Gastroesophageal sphincter (tissue), 4 donors: ENCODE measurements around the gene C16orf92. TPM values are rescaled to one million over a fixed set of nuclear protein-coding genes. Genes with fewer than 3 reads are reported as not detected.

Experiments
- ATAC-seq: fragments of 150-250 bp; one replicate; pipeline ENCODE4 v1.9.1; 2016; ENCODE audit warnings: mild to moderate bottlenecking, moderate library complexity
- H3K27ac ChIP-seq, 4 donors: fragments of 200-600 bp; sonication (generic) in 3 of 4; 1 replicate in 3 of 4; 2 replicates in 1 of 4; pipeline ENCODE4 v1.5.1; 2016 to 2019
- H3K27me3 ChIP-seq: fragments of 200-600 bp; sonication (generic); one replicate; pipeline ENCODE4 v1.5.1; 2019
- H3K36me3 ChIP-seq, 2 donors: fragments of 200-600 bp; sonication (generic); one replicate each; pipeline ENCODE4 v1.5.1; 2019; ENCODE audit warnings: control low read depth in 1 of 2
- H3K4me1 ChIP-seq, 3 donors: fragments of 200-600 bp; sonication (generic); 1 replicate in 2 of 3; 2 replicates in 1 of 3; pipeline ENCODE4 v1.5.1; 2016 to 2019; ENCODE audit warnings: control low read depth in 2 of 3
- H3K4me3 ChIP-seq, 2 donors: fragments of 200-600 bp; sonication (generic); one replicate each; pipeline ENCODE4 v1.5.1; 2019; ENCODE audit warnings: mild to moderate bottlenecking in 1 of 2, moderate library complexity in 1 of 2
- H3K9me3 ChIP-seq, 3 donors: fragments of 200-600 bp; sonication (generic); one replicate each; pipeline ENCODE4 v1.5.1; 2017 to 2019; ENCODE audit warnings: control low read depth in 2 of 3
- EP300 ChIP-seq: sonication (generic); formaldehyde crosslinking; IDR thresholded peaks from one replicate; pipeline ENCODE4 v1.6.1; 2017; ENCODE audit warnings: antibody characterized with exemption, mild to moderate bottlenecking
- POLR2A ChIP-seq, 2 donors: fragments of 450-650 bp; IDR thresholded peaks; one replicate each; pipeline ENCODE4 v1.6.1; 2017; ENCODE audit warnings: antibody characterized with exemption in 2 of 2, mild to moderate bottlenecking in 2 of 2, moderate library complexity in 1 of 2
- POLR2AphosphoS5 ChIP-seq: sonication (generic); formaldehyde crosslinking; IDR thresholded peaks from one replicate; pipeline ENCODE4 v1.6.1; 2017; ENCODE audit warnings: antibody characterized with exemption
- WGBS, 2 donors: methylation state at CpG; one replicate each; pipeline ENCODE4 v1.1.5; 2018; ENCODE audit warnings: low coverage in 1 of 2; 5-methylcytosine and 5-hydroxymethylcytosine counted together
- total RNA-seq, 4 donors: library from RNA; depleted of rRNA; stranded (reverse); fragments of >200 nt; gene quantifications; one replicate each; pipeline ENCODE4 v1.1.0, GENCODE V29; 2016
- TF ChIP-seq, protein P1 (sequence below), 4 experiments: fragments of 200-600 bp in 2 of 4; fragments of 450-650 bp in 2 of 4; sonication (generic) in 1 of 4; IDR thresholded peaks; one replicate each; pipeline ENCODE4 v1.5.1; 2017 to 2019; ENCODE audit warnings: antibody characterized with exemption in 4 of 4, mild to moderate bottlenecking in 2 of 4, moderate library complexity in 2 of 4

Gene C16orf92
- total RNA-seq, 4 donors from 2014 or later = not detected

GRCh38 chr16:30060836-30061554 is 38.0 kb downstream of the C16orf92 start:
- H3K27me3 ChIP-seq = no peaks in the 10 kb centered on the region
- peak overlapping the region in 3 of 4 donors; percentile 33 to 99 (median 48) for H3K27ac ChIP-seq
- no peak for ATAC-seq
- H3K36me3 ChIP-seq = no peaks in the 10 kb centered on the region
- no peak overlapping the region for H3K4me3 ChIP-seq
- TF ChIP-seq EP300 (no peak), POLR2A (IDR thresholded peaks at IDR 0.05) (no peak), POLR2AphosphoS5 (no peak)
- TF ChIP-seq, protein P1, sequence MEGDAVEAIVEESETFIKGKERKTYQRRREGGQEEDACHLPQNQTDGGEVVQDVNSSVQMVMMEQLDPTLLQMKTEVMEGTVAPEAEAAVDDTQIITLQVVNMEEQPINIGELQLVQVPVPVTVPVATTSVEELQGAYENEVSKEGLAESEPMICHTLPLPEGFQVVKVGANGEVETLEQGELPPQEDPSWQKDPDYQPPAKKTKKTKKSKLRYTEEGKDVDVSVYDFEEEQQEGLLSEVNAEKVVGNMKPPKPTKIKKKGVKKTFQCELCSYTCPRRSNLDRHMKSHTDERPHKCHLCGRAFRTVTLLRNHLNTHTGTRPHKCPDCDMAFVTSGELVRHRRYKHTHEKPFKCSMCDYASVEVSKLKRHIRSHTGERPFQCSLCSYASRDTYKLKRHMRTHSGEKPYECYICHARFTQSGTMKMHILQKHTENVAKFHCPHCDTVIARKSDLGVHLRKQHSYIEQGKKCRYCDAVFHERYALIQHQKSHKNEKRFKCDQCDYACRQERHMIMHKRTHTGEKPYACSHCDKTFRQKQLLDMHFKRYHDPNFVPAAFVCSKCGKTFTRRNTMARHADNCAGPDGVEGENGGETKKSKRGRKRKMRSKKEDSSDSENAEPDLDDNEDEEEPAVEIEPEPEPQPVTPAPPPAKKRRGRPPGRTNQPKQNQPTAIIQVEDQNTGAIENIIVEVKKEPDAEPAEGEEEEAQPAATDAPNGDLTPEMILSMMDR (IDR thresholded peaks at IDR 0.05) = no peak
- H3K9me3 ChIP-seq = no peaks in the 10 kb centered on the region
- peaks cover 0 to 36% (median 20%) of the 10 kb centered on the region in 3 donors for H3K4me1 ChIP-seq
- 100% methylated on average over 1 of the region's 2 CpGs; no CpG with 5 or more reads in 1 of the 2 donors for WGBS, 2 donors

GRCh38 chr16:30063278-30063892 is 40.4 kb downstream of the C16orf92 start:
- Histone ChIP-seq H3K4me1 (peaks cover 0 to 56% (median 30%) of the 10 kb centered on the region in 3 donors), H3K9me3 (no peaks in the 10 kb centered on the region), H3K27ac (peak overlapping the region; percentile 93 to 99 (median 97)), H3K4me3 (peak overlapping the region; percentile 60 to 96), H3K27me3 (no peaks in the 10 kb centered on the region), H3K36me3 (peaks cover 0 to 18% of the 10 kb centered on the region in 2 donors)
- 33 to 90% methylated on average over 2 to 6 of the region's 12 CpGs for whole genome bisulfite sequencing, 2 donors
- TF ChIP-seq EP300 (no peak), POLR2AphosphoS5 (no peak), POLR2A (IDR thresholded peaks at IDR 0.05) (no peak)
- TF ChIP-seq, protein P1 (IDR thresholded peaks at IDR 0.05) = no peak
- ATAC-seq = no peak

- H3K9me3 ChIP-seq = no peaks in the 10 kb centered on the region
- no peaks in the 10 kb centered on the region for H3K27me3 ChIP-seq
- peaks cover 0 to 63% (median 37%) of the 10 kb centered on the region in 3 donors for H3K4me1 ChIP-seq
- peaks cover 0 to 25% of the 10 kb centered on the region in 2 donors for H3K36me3 ChIP-seq
- peak overlapping the region; percentile 93 to 99 (median 97) for H3K27ac ChIP-seq
- H3K4me3 ChIP-seq = peak overlapping the region; percentile 60 to 96
- TF ChIP-seq POLR2A (IDR thresholded peaks at IDR 0.05) (peak in 1 of 2 donors; percentile 54), POLR2AphosphoS5 (peak; percentile 59), EP300 (no peak)
- TF ChIP-seq, protein P1 (IDR thresholded peaks at IDR 0.05) = peak in 2 of 4 experiments; percentile 31 to 67
- WGBS, 2 donors = 0 to 2% methylated on average over 7 of the region's 27 CpGs
- peak; percentile 11 for ATAC-seq
Observed at GRCh38 chr16:30063893-30064728, 41.1 kb downstream of the C16orf92 start.

DNA sequence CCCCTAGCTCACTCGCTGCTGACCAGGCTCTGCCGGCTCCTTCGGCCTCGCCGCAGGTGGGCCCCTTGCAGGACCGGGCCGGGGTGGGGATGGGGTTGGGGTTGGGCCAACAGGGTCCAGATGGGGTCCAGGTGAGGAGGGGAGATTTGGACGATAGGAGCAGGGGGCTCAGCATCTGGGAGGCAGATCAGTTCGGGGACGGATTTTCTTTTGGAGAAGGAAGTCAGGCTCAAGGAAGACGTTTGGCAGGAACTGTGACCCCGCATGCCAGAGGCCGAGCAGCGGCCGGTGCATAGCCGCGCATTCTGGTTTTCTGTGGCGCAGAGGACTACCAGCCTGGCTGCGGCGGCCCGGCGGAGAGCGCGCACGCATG is 41.7 kb downstream of the C16orf92 start:
- Histone ChIP-seq H3K4me3 (peak overlapping the region; percentile 60 to 96), H3K27me3 (no peaks in the 10 kb centered on the region), H3K27ac (peak overlapping the region; percentile 93 to 99 (median 97)), H3K9me3 (no peaks in the 10 kb centered on the region), H3K4me1 (peaks cover 0 to 67% (median 43%) of the 10 kb centered on the region in 3 donors), H3K36me3 (peaks cover 0 to 31% of the 10 kb centered on the region in 2 donors)
- WGBS, 2 donors = 0% methylated on average over 2 to 10 of the region's 25 CpGs
- no peak for TF ChIP-seq POLR2AphosphoS5
- no peak for TF ChIP-seq POLR2A (IDR thresholded peaks at IDR 0.05)
- TF ChIP-seq EP300 = no peak
- TF ChIP-seq, protein P1 (IDR thresholded peaks at IDR 0.05) = no peak
- ATAC-seq = no peak
